T-helper 9 cell (primary cell): ENCODE data around the gene PVALEF.
"Not testable (repeated sequence)": the region's sequence is repeated elsewhere in the genome, so short reads cannot be mapped to it uniquely, and the experiment has no call there.

Source experiments
- DNase-seq: peaks from one replicate; pipeline ENCODE4 v3.0.0-alpha.2; 2020

Gene PVALEF

GRCh38 chr17:81222906-81223761 lies 57.8 kb downstream of the PVALEF start, which contains the start of gene CEP131:
Gene CEP131 (minus strand): TSS chr17:81222965. CDS start chr17:81220056, 2,909 bp downstream.
- peak; percentile 100 for DNase-seq

DNA sequence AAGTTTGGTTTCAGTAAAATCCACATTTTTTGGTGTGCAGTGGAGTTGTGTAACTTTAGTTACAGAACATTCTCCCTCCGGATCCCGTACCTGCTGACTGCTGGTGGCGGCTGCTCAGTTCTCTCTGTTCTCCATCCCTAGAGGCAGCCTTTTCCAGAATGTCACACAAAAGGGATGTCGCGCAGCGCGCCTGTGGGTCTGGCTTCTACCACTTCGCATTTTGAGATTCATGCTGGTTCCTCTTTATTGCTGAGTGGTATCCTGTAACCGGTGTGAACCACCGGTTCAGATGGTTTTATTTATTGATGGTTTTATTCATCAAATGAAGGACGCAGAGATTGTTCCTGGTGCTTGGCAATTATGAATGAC lies 58.4 kb downstream of the PVALEF start:
- no peak for DNase-seq

- DNase-seq, result not testable (repeated sequence)
Measured at GRCh38 chr17:81227630-81228029, 62.3 kb downstream of the PVALEF start.

- no peak for DNase-seq
Measured at GRCh38 chr17:81228420-81228819, 63.1 kb downstream of the PVALEF start.

- no peak for DNase-seq
Measured at GRCh38 chr17:81228834-81229665, 63.7 kb downstream of the PVALEF start.

- DNase-seq, result no peak
Measured at GRCh38 chr17:81229666-81229920, 64.3 kb downstream of the PVALEF start.

DNA sequence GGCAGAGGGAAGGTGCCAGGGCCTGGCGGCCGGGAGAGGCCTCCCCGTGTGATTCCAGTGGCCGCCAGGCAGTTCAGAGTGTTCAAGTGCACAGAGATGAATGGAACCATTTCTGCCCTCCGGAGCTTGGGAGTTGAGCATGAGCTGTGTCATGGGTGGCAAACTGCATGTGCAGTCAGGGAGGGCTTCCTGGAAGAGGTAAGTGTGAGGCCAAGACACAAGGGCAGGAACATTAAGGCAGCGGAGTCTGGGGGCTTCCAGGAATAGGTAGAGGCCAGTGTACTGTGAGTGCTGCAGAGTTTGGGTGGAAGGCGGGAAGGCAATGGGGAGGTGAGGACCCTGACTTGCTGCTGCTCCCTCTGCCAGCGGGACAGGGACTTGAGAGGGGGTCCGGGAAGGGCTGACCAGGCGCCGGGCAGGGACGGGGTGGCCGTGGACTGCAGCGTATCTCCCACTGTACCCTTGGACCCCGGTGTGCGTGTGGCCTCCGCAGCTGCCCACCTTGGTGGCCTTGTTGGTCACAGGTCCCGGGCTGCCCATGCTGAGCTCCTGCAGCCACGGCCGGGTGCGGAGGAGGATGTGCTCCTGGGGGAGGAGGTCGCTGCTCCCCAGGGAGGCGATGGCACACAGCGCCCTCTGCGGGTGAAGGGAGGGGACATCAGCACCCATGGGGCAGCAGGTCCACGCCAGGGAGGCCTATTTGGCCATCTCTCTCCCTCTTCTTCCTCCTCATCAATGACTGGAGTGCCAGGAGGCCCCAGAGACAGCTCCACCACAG lies 64.9 kb downstream of the PVALEF start:
- no peak for DNase-seq

- no peak for DNase-seq
Measured at GRCh38 chr17:81231121-81231645, 65.9 kb downstream of the PVALEF start.

- no peak for DNase-seq
Measured at GRCh38 chr17:81231766-81232581, 66.7 kb downstream of the PVALEF start.
